ENCODE results near the gene PPP4R2.

DNA sequence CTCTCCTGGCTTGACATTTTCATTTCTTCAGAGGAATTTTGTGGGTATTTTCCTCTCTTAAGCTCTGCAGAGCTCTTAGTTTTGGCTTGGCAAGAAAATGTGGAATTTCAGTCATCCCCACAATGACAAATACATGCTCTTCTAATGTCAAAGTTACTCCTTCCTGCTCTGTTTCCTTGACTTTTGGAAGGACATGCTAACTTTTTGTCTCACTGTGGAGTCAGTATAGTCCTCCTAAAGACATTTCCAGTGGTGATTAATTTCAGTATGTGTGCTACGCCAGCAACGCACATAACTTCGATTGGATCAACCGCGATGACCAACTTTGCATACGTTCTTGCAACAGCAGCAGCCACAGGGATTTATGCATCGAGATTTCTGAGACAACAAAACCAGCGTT lies 78.2 kb downstream of the PPP4R2 start:
- TF ChIP-seq, protein P1, sequence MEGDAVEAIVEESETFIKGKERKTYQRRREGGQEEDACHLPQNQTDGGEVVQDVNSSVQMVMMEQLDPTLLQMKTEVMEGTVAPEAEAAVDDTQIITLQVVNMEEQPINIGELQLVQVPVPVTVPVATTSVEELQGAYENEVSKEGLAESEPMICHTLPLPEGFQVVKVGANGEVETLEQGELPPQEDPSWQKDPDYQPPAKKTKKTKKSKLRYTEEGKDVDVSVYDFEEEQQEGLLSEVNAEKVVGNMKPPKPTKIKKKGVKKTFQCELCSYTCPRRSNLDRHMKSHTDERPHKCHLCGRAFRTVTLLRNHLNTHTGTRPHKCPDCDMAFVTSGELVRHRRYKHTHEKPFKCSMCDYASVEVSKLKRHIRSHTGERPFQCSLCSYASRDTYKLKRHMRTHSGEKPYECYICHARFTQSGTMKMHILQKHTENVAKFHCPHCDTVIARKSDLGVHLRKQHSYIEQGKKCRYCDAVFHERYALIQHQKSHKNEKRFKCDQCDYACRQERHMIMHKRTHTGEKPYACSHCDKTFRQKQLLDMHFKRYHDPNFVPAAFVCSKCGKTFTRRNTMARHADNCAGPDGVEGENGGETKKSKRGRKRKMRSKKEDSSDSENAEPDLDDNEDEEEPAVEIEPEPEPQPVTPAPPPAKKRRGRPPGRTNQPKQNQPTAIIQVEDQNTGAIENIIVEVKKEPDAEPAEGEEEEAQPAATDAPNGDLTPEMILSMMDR (IDR thresholded peaks at IDR 0.05), result no peak
- TF ChIP-seq POLR2AphosphoS5 (IDR thresholded peaks at IDR 0.05) (no peak), POLR2A (IDR thresholded peaks at IDR 0.05) (no peak)

Data from breast epithelium (tissue), 3 donors.